GM23248 (cell line): Measurements from ENCODE around the gene FGFR4. TPM values are rescaled to one million over a fixed set of nuclear protein-coding genes. Genes with fewer than 3 reads are reported as not detected.

ENCODE experiments used
- DNase-seq: peaks from one replicate; pipeline ENCODE4 v3.0.0-alpha.2; 2015
- H2AFZ ChIP-seq: fragments of 200-600 bp; sonication (generic); 2 replicates; pipeline ENCODE4 v1.6.1; 2016; ENCODE audit warnings: antibody characterized with exemption
- H3F3A ChIP-seq: fragments of 200-600 bp; sonication (generic); 2 replicates; pipeline ENCODE4 v1.6.1; 2016; ENCODE audit warnings: mild to moderate bottlenecking, antibody characterized with exemption, mixed run types; ENCODE audit not compliant: insufficient read depth
- H3K27ac ChIP-seq: fragments of 200-600 bp; sonication (generic); 2 replicates; pipeline ENCODE4 v1.5.1; 2016; ENCODE audit warnings: mild to moderate bottlenecking
- H3K27me3 ChIP-seq: fragments of 200-600 bp; sonication (generic); replicated peaks from 2 replicates; pipeline ENCODE4 v1.6.1; 2016; ENCODE audit warnings: mild to moderate bottlenecking; ENCODE audit not compliant: insufficient read depth
- H3K36me3 ChIP-seq: fragments of 200-600 bp; sonication (generic); 2 replicates; pipeline ENCODE4 v1.6.1; 2016; ENCODE audit warnings: low read depth, mild to moderate bottlenecking
- H3K4me1 ChIP-seq: fragments of 200-600 bp; sonication (generic); 2 replicates; pipeline ENCODE4 v1.6.1; 2016; ENCODE audit warnings: mild to moderate bottlenecking; ENCODE audit not compliant: insufficient read depth
- H3K4me2 ChIP-seq: fragments of 200-600 bp; sonication (generic); one replicate; pipeline ENCODE4 v1.6.1; 2016; ENCODE audit warnings: mild to moderate bottlenecking; ENCODE audit not compliant: unreplicated experiment
- H3K4me3 ChIP-seq: fragments of 200-600 bp; sonication (generic); 2 replicates; pipeline ENCODE4 v1.5.1; 2016; ENCODE audit warnings: mild to moderate bottlenecking
- H3K79me2 ChIP-seq: fragments of 200-600 bp; sonication (generic); 2 replicates; pipeline ENCODE4 v1.6.1; 2016; ENCODE audit warnings: mild to moderate bottlenecking; ENCODE audit not compliant: insufficient read depth
- H3K9ac ChIP-seq: fragments of 200-600 bp; sonication (generic); 2 replicates; pipeline ENCODE4 v1.6.1; 2016; ENCODE audit warnings: mild to moderate bottlenecking
- H3K9me2 ChIP-seq: fragments of 200-600 bp; sonication (generic); 2 replicates; pipeline ENCODE4 v1.6.1; 2016; ENCODE audit warnings: mixed run types, mild to moderate bottlenecking, moderate library complexity; ENCODE audit not compliant: insufficient read depth
- H3K9me3 ChIP-seq: fragments of 200-600 bp; sonication (generic); one replicate; pipeline ENCODE4 v1.6.1; 2017; ENCODE audit warnings: low read depth
- H4K20me1 ChIP-seq: fragments of 200-600 bp; sonication (generic); 2 replicates; pipeline ENCODE4 v1.6.0; 2016; ENCODE audit not compliant: insufficient read depth
- EZH2 ChIP-seq: fragments of 200-600 bp; sonication (generic); IDR thresholded peaks from 2 replicates; pipeline ENCODE4 v1.6.1; 2018; ENCODE audit warnings: antibody characterized with exemption, mild to moderate bottlenecking; ENCODE audit not compliant: insufficient read depth, poor library complexity, severe bottlenecking
- EZH2phosphoT487 ChIP-seq: fragments of 200-600 bp; sonication (generic); IDR thresholded peaks from 2 replicates; pipeline ENCODE4 v1.6.1; 2018; ENCODE audit warnings: antibody characterized with exemption, moderate library complexity, mild to moderate bottlenecking, low read depth; ENCODE audit not compliant: insufficient read depth
- WGBS, 2 experiments: methylation state at CpG; one replicate each; pipeline ENCODE4 v1.1.6; 2015 to 2017; ENCODE audit warnings: low lambda C conversion rate in 2 of 2, low coverage in 1 of 2; ENCODE audit errors: missing lambda C conversion rate in 2 of 2; 5-methylcytosine and 5-hydroxymethylcytosine counted together
- in situ Hi-C: fragments of 300-500 bp; cut with MboI; formaldehyde crosslinking; loops from 2 replicates; pipeline ENCODE4 v1.15.0; 2020
- polyA plus RNA-seq: library from polyadenylated mRNA; unstranded; fragments of >200 nt; fragmentation: Nextera tagmentation; extraction: Ambion mirVana; gene quantifications from 2 replicates; pipeline ENCODE4 v1.2.1, GENCODE V29; 2016
- total RNA-seq: library from RNA; depleted of rRNA; stranded (reverse); fragments of >200 nt; shearing (Covaris generic); gene quantifications from 2 replicates; pipeline ENCODE4 v1.2.3, GENCODE V29; 2014

FGFR4 gene
- total and polyA plus RNA-seq, 2 experiments from 2014 or later: 0.10 TPM; not detected in 1

DNA sequence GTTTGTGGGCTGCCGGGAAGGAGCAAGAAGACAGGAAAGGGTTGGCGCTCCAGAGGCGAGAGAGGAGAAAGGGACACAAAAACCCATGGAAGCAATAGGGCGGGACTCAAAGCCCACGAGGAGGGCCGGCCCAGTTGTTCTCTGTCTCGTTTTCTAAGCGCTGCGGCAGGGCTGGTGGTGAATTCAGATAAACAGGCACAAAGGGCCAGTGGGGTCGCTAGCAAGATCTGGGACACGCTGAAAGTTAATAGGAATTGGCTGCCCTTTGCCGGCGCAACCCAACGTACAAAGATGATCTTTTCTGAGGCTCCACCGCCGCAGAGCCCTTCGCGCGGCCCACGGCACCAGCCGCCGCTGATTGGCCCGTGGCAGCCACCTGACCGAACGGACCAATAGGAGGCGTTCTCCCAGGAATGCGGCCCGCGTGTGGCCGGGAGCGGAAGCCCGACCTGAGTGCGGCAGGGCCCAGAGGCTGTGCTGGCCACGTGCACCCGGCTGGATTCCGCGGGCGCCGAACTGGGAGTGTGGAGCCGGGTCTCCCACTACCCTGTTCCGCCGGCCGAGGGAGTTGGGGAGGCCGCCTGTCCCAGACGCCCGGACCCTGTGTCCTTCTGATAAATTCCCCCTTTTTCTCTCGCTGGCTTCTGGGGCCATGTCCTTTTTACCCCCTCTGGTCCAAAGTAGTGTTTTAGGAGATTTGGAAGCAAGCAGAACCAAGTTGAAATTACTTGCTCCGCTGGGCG lies 30.1 kb downstream of the FGFR4 start:
- no peaks in the 10 kb centered on the region for H3K9me3 ChIP-seq
- no peaks in the 10 kb centered on the region for H3K9me2 ChIP-seq
- WGBS, 2 experiments: 14 to 17% methylated on average over 47 to 48 of the region's 49 CpGs
- peak overlapping the region; percentile 38 for H3K4me3 ChIP-seq
- H3K36me3 ChIP-seq: no peaks in the 10 kb centered on the region
- H3F3A ChIP-seq: no peaks in the 10 kb centered on the region
- in situ Hi-C loops: loop anchor here (10.0 kb wide), 1 partner anchor 452 kb away; no protein-coding TSS in a partner anchor
- peak; percentile 88 for DNase-seq
- TF ChIP-seq EZH2phosphoT487 (no peak), EZH2 (no peak)
- H3K27me3 ChIP-seq: no peaks in the 10 kb centered on the region
- H3K4me1 ChIP-seq: no peaks in the 10 kb centered on the region
- H4K20me1 ChIP-seq: no peaks in the 10 kb centered on the region
- peak overlapping the region; percentile 34; the same call in 1 of the 2 replicates for H3K9ac ChIP-seq
- no peaks in the 10 kb centered on the region for H3K79me2 ChIP-seq
- H3K4me2 ChIP-seq: peak overlapping the region; percentile 43
- H3K27ac ChIP-seq: no peak overlapping the region
- H2AFZ ChIP-seq: peak overlapping the region; percentile 95

DNA sequence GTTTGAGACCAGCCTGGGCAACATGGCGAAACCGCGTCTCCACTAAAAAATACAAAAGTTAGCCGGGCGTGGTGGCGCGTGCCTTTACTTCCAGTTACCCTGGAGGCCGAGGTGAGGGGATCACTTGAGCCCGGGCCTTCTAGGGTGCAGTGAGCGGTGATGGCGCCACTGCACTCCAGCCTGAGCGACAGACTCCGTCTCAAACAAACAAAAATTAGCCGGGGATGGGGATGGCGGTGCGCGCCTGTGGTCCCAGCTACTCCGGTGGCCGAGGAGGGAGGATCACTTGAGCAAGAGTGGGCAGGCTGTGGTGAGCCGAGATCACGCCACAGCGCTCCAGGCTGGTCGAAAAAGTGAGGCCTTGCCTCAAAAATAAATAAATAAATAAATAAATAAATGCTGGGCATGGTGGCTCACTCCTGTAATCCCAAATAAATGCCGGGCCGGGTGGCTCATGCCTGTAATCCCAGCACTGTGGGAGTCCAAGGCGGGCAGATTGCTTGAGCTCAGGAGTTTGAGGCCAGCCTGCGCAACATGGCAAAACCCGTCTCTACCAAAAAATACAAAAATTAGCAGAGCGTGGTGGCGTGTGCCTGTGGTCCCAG lies 30.8 kb downstream of the FGFR4 start:
- 97 to 98% methylated on average over 29 to 30 of the region's 30 CpGs for WGBS, 2 experiments
- Histone ChIP-seq H3K4me2 (no peak overlapping the region), H3F3A (no peaks in the 10 kb centered on the region)

GRCh38 chr5:177122566-177122965 lies 35.9 kb downstream of the FGFR4 start:
- H3K4me1 ChIP-seq: no peaks in the 10 kb centered on the region
- no peak for DNase-seq
- TF ChIP-seq EZH2: no peak
- H3F3A ChIP-seq: no peaks in the 10 kb centered on the region
- H3K4me3 ChIP-seq: no peak overlapping the region
- no peak overlapping the region for H3K27ac ChIP-seq
- H3K9ac ChIP-seq: no peak overlapping the region
- no peak overlapping the region for H2AFZ ChIP-seq
- no peaks in the 10 kb centered on the region for H3K36me3 ChIP-seq
- no peaks in the 10 kb centered on the region for H3K27me3 ChIP-seq
- H3K9me3 ChIP-seq: no peaks in the 10 kb centered on the region
- H4K20me1 ChIP-seq: no peaks in the 10 kb centered on the region
- H3K79me2 ChIP-seq: no peaks in the 10 kb centered on the region
- in situ Hi-C loops: no loop called here
- 80 to 85% methylated on average over 5 of the region's 5 CpGs for WGBS, 2 experiments
- H3K4me2 ChIP-seq: no peak overlapping the region
- no peaks in the 10 kb centered on the region for H3K9me2 ChIP-seq

More for the DNA sequence above, 30.8 kb downstream of the FGFR4 start:
- Histone ChIP-seq H3K79me2 (no peaks in the 10 kb centered on the region), H3K9me2 (no peaks in the 10 kb centered on the region), H3K4me3 (no peak overlapping the region), H3K9me3 (no peaks in the 10 kb centered on the region), H3K4me1 (no peaks in the 10 kb centered on the region), H3K36me3 (no peaks in the 10 kb centered on the region), H3K27ac (no peak overlapping the region), H3K27me3 (no peaks in the 10 kb centered on the region), H3K9ac (no peak overlapping the region), H2AFZ (peak overlapping the region; percentile 95), H4K20me1 (no peaks in the 10 kb centered on the region)
- in situ Hi-C loops: loop anchor here (10.0 kb wide), 1 partner anchor 453 kb away; no protein-coding TSS in a partner anchor
- no peak for DNase-seq
- TF ChIP-seq EZH2phosphoT487: no peak
- no peak for TF ChIP-seq EZH2

- no peak overlapping the region for H3K4me3 ChIP-seq
- H2AFZ ChIP-seq: no peak overlapping the region
- WGBS, 2 experiments: 89 to 91% methylated on average over 15 of the region's 15 CpGs
- TF ChIP-seq EZH2phosphoT487: no peak
- TF ChIP-seq EZH2: no peak
- no peak overlapping the region for H3K9ac ChIP-seq
- H3F3A ChIP-seq: 0 out of 2 replicates have a peak, but pooled peaks cover 2% of the 10 kb centered on the region
- no peaks in the 10 kb centered on the region for H4K20me1 ChIP-seq
- no peaks in the 10 kb centered on the region for H3K27me3 ChIP-seq
- no peaks in the 10 kb centered on the region for H3K79me2 ChIP-seq
- no peaks in the 10 kb centered on the region for H3K9me3 ChIP-seq
- in situ Hi-C loops: no loop called here
- no peaks in the 10 kb centered on the region for H3K9me2 ChIP-seq
- H3K36me3 ChIP-seq: no peaks in the 10 kb centered on the region
- no peak overlapping the region for H3K4me2 ChIP-seq
- DNase-seq: no peak
- H3K27ac ChIP-seq: no peak overlapping the region
- H3K4me1 ChIP-seq: no peaks in the 10 kb centered on the region
Observed at GRCh38 chr5:177123789-177124485, 37.2 kb downstream of the FGFR4 start.
